Keratinocyte (primary cell): ENCODE measurements around the gene DMD. TPM values are rescaled to one million over a fixed set of nuclear protein-coding genes. Genes with fewer than 3 reads are reported as not detected.

ENCODE experiments used
- DNase-seq: peaks from one replicate; pipeline ENCODE4 v3.0.0-alpha.2; 2011; ENCODE audit warnings: low read depth, missing footprints, low spot score
- FAIRE-seq: peaks from 2 replicates; lab custom pipeline; 2011; peaks lifted over from hg19 to GRCh38; lab: Jason Lieb, UNC
- H2AFZ ChIP-seq: 2 replicates; pipeline ENCODE4 v1.6.0; 2012; ENCODE audit warnings: low read length, control low read depth, inconsistent platforms; ENCODE audit not compliant: control insufficient read depth
- H3K27ac ChIP-seq: 2 replicates; pipeline ENCODE4 v1.5.1; 2011; ENCODE audit warnings: low read length; ENCODE audit not compliant: control insufficient read depth, insufficient read depth
- H3K27me3 ChIP-seq: 3 replicates; pipeline ENCODE4 v1.6.0; 2011; ENCODE audit warnings: low read length; ENCODE audit not compliant: control insufficient read depth, insufficient read depth; ENCODE audit errors: extremely low read depth
- H3K36me3 ChIP-seq, 2 experiments: 2 replicates in 1 of 2; 3 replicates in 1 of 2; pipeline ENCODE4 v1.5.1; 2011; ENCODE audit warnings: low read length in 2 of 2, mild to moderate bottlenecking in 1 of 2; ENCODE audit not compliant: control insufficient read depth in 2 of 2, insufficient read depth in 2 of 2; ENCODE audit errors: extremely low read depth in 1 of 2
- H3K4me1 ChIP-seq: 3 replicates; pipeline ENCODE4 v1.5.1; 2011; ENCODE audit warnings: low read length; ENCODE audit not compliant: control insufficient read depth, insufficient read depth; ENCODE audit errors: extremely low read depth
- H3K4me2 ChIP-seq: 3 replicates; pipeline ENCODE4 v1.6.0; 2011; ENCODE audit warnings: low read depth, low read length; ENCODE audit not compliant: control insufficient read depth, insufficient read depth; ENCODE audit errors: extremely low read depth
- H3K4me3 ChIP-seq, 3 experiments: fragments of 200-600 bp in 1 of 3; sonication (generic) in 1 of 3; 2 replicates in 2 of 3; 3 replicates in 1 of 3; pipeline ENCODE4 v1.5.1; 2011 to 2016; ENCODE audit warnings: low read length in 3 of 3, mild to moderate bottlenecking in 3 of 3, control low read depth in 2 of 3, inconsistent platforms in 1 of 3, low read depth in 1 of 3, mixed read lengths in 1 of 3, mixed run types in 1 of 3, moderate library complexity in 1 of 3; ENCODE audit not compliant: control insufficient read depth in 2 of 3, insufficient read depth in 2 of 3; ENCODE audit errors: extremely low read depth in 1 of 3
- H3K79me2 ChIP-seq: 2 replicates; pipeline ENCODE4 v1.6.0; 2012; ENCODE audit warnings: low read length; ENCODE audit not compliant: control insufficient read depth, insufficient read depth
- H3K9ac ChIP-seq: 3 replicates; pipeline ENCODE4 v1.6.0; 2011; ENCODE audit warnings: low read length; ENCODE audit not compliant: control insufficient read depth, insufficient read depth; ENCODE audit errors: extremely low read depth
- H3K9me1 ChIP-seq: 3 replicates; pipeline ENCODE4 v1.6.0; 2011; ENCODE audit warnings: low read length; ENCODE audit not compliant: control insufficient read depth, insufficient read depth; ENCODE audit errors: extremely low read depth
- H3K9me3 ChIP-seq: 2 replicates; pipeline ENCODE4 v1.5.1; 2012; ENCODE audit warnings: low read depth, low read length; ENCODE audit not compliant: control insufficient read depth
- H4K20me1 ChIP-seq: 3 replicates; pipeline ENCODE4 v1.6.0; 2011; ENCODE audit warnings: low read length; ENCODE audit not compliant: control insufficient read depth, insufficient read depth; ENCODE audit errors: extremely low read depth
- CTCF ChIP-seq, 3 experiments: IDR thresholded peaks in 1 of 3; conservative IDR thresholded peaks in 1 of 3; optimal IDR thresholded peaks in 1 of 3; 2 replicates in 2 of 3; 3 replicates in 1 of 3; pipeline versions ENCODE3 to v1.5.1; 2011; ENCODE audit warnings: low read length in 3 of 3, mild to moderate bottlenecking in 3 of 3, moderate library complexity in 2 of 3, control low read depth in 1 of 3, inconsistent platforms in 1 of 3; ENCODE audit not compliant: insufficient read depth in 2 of 3; ENCODE audit errors: extremely low read depth in 1 of 3
- EZH2 ChIP-seq: IDR thresholded peaks from one replicate; pipeline ENCODE4 v1.6.1; 2012; ENCODE audit warnings: inconsistent platforms, mild to moderate bottlenecking, low read length, moderate library complexity
- dilution Hi-C: fragments of 300-500 bp; cut with MboI; formaldehyde crosslinking; loops from one replicate; pipeline ENCODE4 v1.7.0; 2020; ENCODE audit warnings: low sequenced_read_pairs; ENCODE audit not compliant: extremely low pct_ligation_motif_present
- polyA plus RNA-seq, 5 experiments: library from polyadenylated mRNA; depleted of rRNA in 3 of 5; stranded (reverse) in 3 of 5; stranded (forward) in 1 of 5; unstranded in 1 of 5; fragments of >200 nt; gene quantifications; 1 replicate in 1 of 5; 2 replicates in 3 of 5; 3 replicates in 1 of 5; pipeline versions ENCODE4 v1.2.1 to v1.2.3, GENCODE V29; 2011 to 2012; ENCODE audit warnings: missing spikeins in 2 of 5, low read depth in 1 of 5, low replicate concordance in 1 of 5

DMD gene
- polyA plus RNA-seq, 1 donor (not counting 4 experiments of a cell fraction or from before 2014, with no cell fraction given) = 8.9 TPM

DNA sequence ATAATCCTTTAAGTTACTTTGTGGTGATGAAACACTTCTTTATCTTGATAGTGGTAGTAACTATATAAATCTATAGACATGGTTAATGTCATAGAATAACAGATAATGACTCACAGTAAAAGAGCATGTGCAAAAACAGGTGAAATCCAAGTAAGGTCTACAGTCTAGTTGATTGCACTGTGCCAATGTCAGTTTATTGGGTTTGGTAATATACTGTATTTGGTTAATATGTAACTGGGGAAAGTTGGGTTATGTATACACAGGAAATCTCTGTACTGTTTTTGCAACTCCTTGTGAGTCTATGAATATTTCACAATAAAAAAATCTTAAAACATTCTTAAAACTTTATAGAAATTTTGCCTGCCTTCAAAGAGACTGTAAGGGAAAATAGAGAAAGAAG, 1071.9 kb downstream of the DMD start:
- Histone ChIP-seq H3K9ac (no peak overlapping the region), H3K36me3 (no peaks in the 10 kb centered on the region), H3K9me3 (no peaks in the 10 kb centered on the region), H2AFZ (no peak overlapping the region), H3K4me3 (no peak overlapping the region), H3K4me2 (no peak overlapping the region), H3K9me1 (no peaks in the 10 kb centered on the region), H4K20me1 (no peaks in the 10 kb centered on the region), H3K79me2 (no peaks in the 10 kb centered on the region), H3K27me3 (no peaks in the 10 kb centered on the region), H3K27ac (no peak overlapping the region), H3K4me1 (no peaks in the 10 kb centered on the region)
- no peak for DNase-seq
- no peak for TF ChIP-seq EZH2
- no peak for TF ChIP-seq CTCF (optimal IDR thresholded peaks at IDR 0.05 in 1 of 3, IDR thresholded peaks at IDR 0.05 in 1 of 3, conservative IDR thresholded peaks at IDR 0.05 in 1 of 3; ENCODE audit: extremely low read depth in 1 of 3, insufficient read depth in 2 of 3, low read length in 3 of 3)
- no peak for FAIRE-seq
- dilution Hi-C loops = no loop called here

DNA sequence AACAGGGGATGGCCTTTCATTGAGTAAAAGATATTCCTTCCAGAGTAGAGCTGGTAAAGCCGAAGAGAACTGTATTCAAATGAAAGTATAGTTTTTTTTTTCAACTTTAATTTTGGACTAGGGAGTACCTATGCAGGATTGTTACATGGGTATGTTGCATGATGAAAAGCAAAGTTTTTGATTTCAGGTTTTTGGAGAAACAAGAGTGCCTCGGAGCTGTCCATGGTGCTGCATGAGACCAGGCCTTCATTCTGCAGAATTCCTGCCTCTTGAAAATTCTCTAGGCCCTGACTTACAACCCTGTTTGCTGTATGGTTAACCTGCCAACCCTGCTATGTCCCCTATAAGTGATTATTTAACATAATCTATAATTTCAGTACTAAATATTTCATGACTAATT, 1073.8 kb downstream of the DMD start:
- DNase-seq = no peak

More for the DNA sequence above, 1073.8 kb downstream of the DMD start:
- Histone ChIP-seq H3K4me2 (no peak overlapping the region), H4K20me1 (no peaks in the 10 kb centered on the region), H3K79me2 (no peaks in the 10 kb centered on the region), H3K36me3 (no peaks in the 10 kb centered on the region), H3K9me3 (no peaks in the 10 kb centered on the region), H3K27me3 (no peaks in the 10 kb centered on the region), H3K4me1 (no peaks in the 10 kb centered on the region), H3K4me3 (no peak overlapping the region), H3K9ac (no peak overlapping the region), H3K9me1 (no peaks in the 10 kb centered on the region), H3K27ac (no peak overlapping the region), H2AFZ (no peak overlapping the region)
- dilution Hi-C loops = no loop called here
- TF ChIP-seq CTCF (optimal IDR thresholded peaks at IDR 0.05 in 1 of 3, IDR thresholded peaks at IDR 0.05 in 1 of 3, conservative IDR thresholded peaks at IDR 0.05 in 1 of 3; ENCODE audit: extremely low read depth in 1 of 3, insufficient read depth in 2 of 3, low read length in 3 of 3) = no peak
- TF ChIP-seq EZH2 = no peak
- no peak for FAIRE-seq
